HepG2 (cell line): Measurements from ENCODE around the gene P3H3. TPM values are rescaled to one million over a fixed set of nuclear protein-coding genes. Genes with fewer than 3 reads are reported as not detected.
A peak's percentile ranks its signal among the peaks of the same experiment; 100 is the strongest.

ENCODE experiments used
- ASH2L ChIP-seq: fragments of 300-600, 200-600 bp; sonication (generic); IDR thresholded peaks from 2 replicates; pipeline ENCODE4 v1.7.0; 2017; ENCODE audit warnings: low read depth, mild to moderate bottlenecking, moderate library complexity, mixed read lengths, low read length; ENCODE audit not compliant: insufficient read length
- CERS6 ChIP-seq: sonication (generic); formaldehyde crosslinking; IDR thresholded peaks from 2 replicates; pipeline ENCODE4 v1.5.0; 2020; ENCODE audit warnings: missing genetic modification reagents
- ELF1 ChIP-seq: sonication (generic); formaldehyde crosslinking; IDR thresholded peaks from 2 replicates; pipeline ENCODE4 v1.4.0; 2020; ENCODE audit warnings: missing genetic modification reagents
- FOSL2 ChIP-seq: sonication (generic); formaldehyde crosslinking; IDR thresholded peaks from 2 replicates; pipeline ENCODE4 v1.4.0; 2020; ENCODE audit warnings: missing genetic modification reagents
- HMGXB3 ChIP-seq: sonication (generic); formaldehyde crosslinking; IDR thresholded peaks from 2 replicates; pipeline ENCODE4 v1.4.0; 2020; ENCODE audit warnings: missing genetic modification reagents, borderline replicate concordance
- NFRKB ChIP-seq: fragments of 450-650 bp; IDR thresholded peaks from 2 replicates; pipeline ENCODE4 v1.6.1; 2017
- SAFB2 ChIP-seq: sonication (generic); formaldehyde crosslinking; IDR thresholded peaks from 2 replicates; pipeline ENCODE4 v1.5.1; 2020; ENCODE audit warnings: missing genetic modification reagents, low read depth, mild to moderate bottlenecking, borderline replicate concordance
- SALL1 ChIP-seq: sonication (generic); formaldehyde crosslinking; IDR thresholded peaks from 2 replicates; pipeline ENCODE4 v1.8.0; 2022; ENCODE audit warnings: mild to moderate bottlenecking, missing genetic modification reagents
- SATB2 ChIP-seq: sonication (generic); formaldehyde crosslinking; IDR thresholded peaks from 2 replicates; pipeline ENCODE4 v1.5.0; 2020; ENCODE audit warnings: missing genetic modification reagents
- SNAPC2 ChIP-seq: sonication (generic); formaldehyde crosslinking; IDR thresholded peaks from 2 replicates; pipeline ENCODE4 v1.8.1; 2022; ENCODE audit warnings: mild to moderate bottlenecking, missing genetic modification reagents
- SOX6 ChIP-seq, 2 experiments: fragments of 450-650 bp in 1 of 2; sonication (generic) in 1 of 2; formaldehyde crosslinking in 1 of 2; IDR thresholded peaks; 2 replicates each; pipeline versions ENCODE4 v1.4.0 to v1.6.1; 2017 to 2020; ENCODE audit warnings: antibody characterized with exemption in 1 of 2, mild to moderate bottlenecking in 1 of 2, missing genetic modification reagents in 1 of 2
- SP4 ChIP-seq: sonication (generic); formaldehyde crosslinking; IDR thresholded peaks from 2 replicates; pipeline ENCODE4 v1.8.1; 2023; ENCODE audit warnings: mild to moderate bottlenecking, missing genetic modification reagents
- SP5 ChIP-seq: IDR thresholded peaks from 2 replicates; pipeline ENCODE4 v1.6.1; 2016; ENCODE audit warnings: low read depth, borderline replicate concordance
- TCF7 ChIP-seq: sonication (generic); IDR thresholded peaks from 2 replicates; pipeline ENCODE4 v1.6.1; 2016; ENCODE audit warnings: antibody characterized with exemption, low read depth
- TOPORS ChIP-seq: sonication (generic); formaldehyde crosslinking; IDR thresholded peaks from 2 replicates; pipeline ENCODE4 v1.8.0; 2023; ENCODE audit warnings: mild to moderate bottlenecking, missing genetic modification reagents
- TRIM22 ChIP-seq: fragments of 450-650 bp; IDR thresholded peaks from 2 replicates; pipeline ENCODE4 v1.6.1; 2017
- ZC3H13 ChIP-seq: sonication (generic); formaldehyde crosslinking; IDR thresholded peaks from 2 replicates; pipeline ENCODE4 v1.8.1; 2023; ENCODE audit warnings: mild to moderate bottlenecking, missing genetic modification reagents, moderate library complexity
- ZGPAT ChIP-seq: IDR thresholded peaks from 2 replicates; pipeline ENCODE4 v1.6.1; 2016; ENCODE audit warnings: mild to moderate bottlenecking
- ZKSCAN8 ChIP-seq: IDR thresholded peaks from 2 replicates; pipeline ENCODE4 v1.6.1; 2016; ENCODE audit warnings: borderline replicate concordance, missing genetic modification reagents, missing compliant biosample characterization
- ZNF501 ChIP-seq: sonication (generic); formaldehyde crosslinking; IDR thresholded peaks from 2 replicates; pipeline ENCODE4 v1.5.1; 2020; ENCODE audit warnings: mild to moderate bottlenecking, moderate library complexity, missing genetic modification reagents
- ZNF607 ChIP-seq: sonication (generic); formaldehyde crosslinking; IDR thresholded peaks from 2 replicates; pipeline ENCODE4 v1.5.1; 2020; ENCODE audit warnings: missing genetic modification reagents, mild to moderate bottlenecking, borderline replicate concordance
- ZNF652 ChIP-seq: IDR thresholded peaks from 2 replicates; pipeline ENCODE4 v1.6.1; 2016; ENCODE audit warnings: low read depth, borderline replicate concordance
- ZNF75D ChIP-seq: sonication (generic); formaldehyde crosslinking; IDR thresholded peaks from 2 replicates; pipeline ENCODE4 v1.8.1; 2023; ENCODE audit warnings: missing genetic modification reagents, mild to moderate bottlenecking, borderline replicate concordance
- polyA plus RNA-seq, 8 experiments: library from polyadenylated mRNA; depleted of rRNA in 3 of 8; stranded (reverse) in 7 of 8; unstranded in 1 of 8; fragments of >200 nt; fragmentation: Illumina TruSeq in 4 of 8; extraction: Trizol in 4 of 8; gene quantifications; 2 replicates each; pipeline versions ENCODE4 v1.2.1 to v1.2.3, GENCODE V29; 2011 to 2016; ENCODE audit warnings: low read depth in 4 of 8, missing spikeins in 1 of 8, mixed read lengths in 1 of 8; ENCODE audit not compliant: insufficient read depth in 1 of 8
- total RNA-seq, 5 experiments: library from RNA; depleted of rRNA; stranded (reverse); fragments of >200 nt; fragmentation: Illumina TruSeq; extraction: Trizol; gene quantifications; 2 replicates each; pipeline ENCODE4 v1.2.3, GENCODE V29; 2016; ENCODE audit warnings: low read depth in 1 of 5

Gene P3H3
- total and polyA plus RNA-seq, 2 of the 13 experiments (the other 11 are each of a cell fraction or from before 2014, with no cell fraction given), result 20.1 to 20.5 TPM

GRCh38 chr12:6792522-6793201 lies 35.5 kb upstream of the P3H3 start (continued):
- peak; percentile 92 for TF ChIP-seq SALL1
- peak; percentile 41; the same call in 1 of the 2 replicates for TF ChIP-seq ZNF652 (CRISPR knock-in tag)
- TF ChIP-seq CERS6 (CRISPR knock-in tag), result no peak
- TF ChIP-seq ZKSCAN8 (CRISPR knock-in tag), result peak; percentile 65; the same call in 1 of the 2 replicates
- TF ChIP-seq TRIM22, result no peak
- peak; percentile 94 for TF ChIP-seq TCF7
- no peak for TF ChIP-seq NFRKB
- no peak for TF ChIP-seq SNAPC2
- no peak for TF ChIP-seq SATB2 (CRISPR knock-in tag)
- TF ChIP-seq SOX6 (IDR thresholded peaks at IDR 0.05), result no peak
- TF ChIP-seq SOX6 (CRISPR knock-in tag; IDR thresholded peaks at IDR 0.05), result peak; percentile 84
- TF ChIP-seq TOPORS, result no peak; the same call in 1 of the 2 replicates
- no peak for TF ChIP-seq HMGXB3 (CRISPR knock-in tag)
- TF ChIP-seq SAFB2 (CRISPR knock-in tag), result no peak; the same call in 1 of the 2 replicates
- TF ChIP-seq FOSL2 (CRISPR knock-in tag), result 0 out of 2 replicates have a peak, but pooled peaks have one; percentile 6
- peak; percentile 76 for TF ChIP-seq ZGPAT (CRISPR knock-in tag)
- peak; percentile 87 for TF ChIP-seq ZC3H13 (CRISPR knock-in tag)
- peak; percentile 56; the same call in 1 of the 2 replicates for TF ChIP-seq ZNF607
- TF ChIP-seq ELF1 (CRISPR knock-in tag), result peak; percentile 81
- peak; percentile 93 for TF ChIP-seq SP5 (CRISPR knock-in tag)
- TF ChIP-seq ZNF75D (CRISPR knock-in tag), result no peak
- peak; percentile 68; the same call in 1 of the 2 replicates for TF ChIP-seq SP4 (CRISPR knock-in tag)
- TF ChIP-seq ASH2L, result peak; percentile 46
- TF ChIP-seq ZNF501, result peak; percentile 85
